A549 treated with CpdA at 1 μM for 4 hours (cell line): ENCODE data around the gene B3GNT8. TPM values are rescaled to one million over a fixed set of nuclear protein-coding genes. Genes with fewer than 3 reads are reported as not detected.

Source experiments
- total RNA-seq: library from RNA; stranded (reverse); fragments of 200-300 nt; extraction: Qiagen RNA extraction; gene quantifications from 5 replicates; pipeline ENCODE4 v1.2.3, GENCODE V29; 2022; ENCODE audit warnings: low read depth

B3GNT8 gene
- 0.09 to 0.43 TPM (median 0.11 TPM) in 3 of 5 replicates, not detected in the others for total RNA-seq

GRCh38 chr19:41426952-41427646 lies at the start of gene B3GNT8:
Gene B3GNT8 (minus strand): TSS chr19:41427374. CDS start chr19:41426778, 596 bp downstream.

DNA sequence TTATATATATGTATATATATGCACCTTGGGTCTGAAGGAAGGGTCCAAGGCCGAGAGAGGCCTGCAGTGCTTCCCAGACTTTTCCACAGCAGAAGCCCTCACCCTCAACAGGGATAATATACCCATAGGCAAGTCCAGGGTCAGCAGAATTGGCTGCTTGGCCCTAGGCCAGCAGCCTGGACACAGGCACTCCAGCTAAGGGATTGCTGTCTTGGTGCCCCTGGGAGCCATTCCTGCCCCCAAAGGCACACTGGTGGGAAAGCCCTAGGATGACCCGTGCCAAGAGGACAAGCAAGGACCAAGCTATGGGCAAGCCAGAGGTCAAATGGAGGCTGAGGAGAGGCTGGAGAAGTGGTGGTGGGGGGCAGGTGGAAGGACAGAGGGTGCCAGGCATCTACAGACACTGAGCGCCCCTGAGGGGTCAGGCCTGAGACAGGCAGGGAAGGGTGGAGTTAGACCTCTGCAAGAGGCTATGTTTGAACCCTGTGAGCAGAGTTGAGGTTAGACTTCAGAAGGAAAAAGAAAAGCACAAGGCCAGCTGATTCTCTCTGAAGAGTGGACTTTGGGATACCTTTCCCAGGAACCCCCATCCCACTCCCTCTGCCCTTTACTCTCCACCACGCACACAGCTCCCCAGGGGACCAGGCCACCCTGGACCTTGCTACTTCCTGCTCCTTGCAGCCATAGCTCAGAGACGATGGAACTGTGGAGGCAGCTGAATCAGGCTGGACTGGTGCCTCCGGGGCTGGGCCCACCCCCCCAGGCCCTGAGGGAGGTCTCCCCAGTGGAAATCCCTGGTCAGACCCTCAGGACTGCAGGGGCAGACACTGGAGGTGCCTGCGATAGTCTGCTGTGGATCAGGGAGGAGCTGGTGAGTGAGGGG lies 15.5 kb upstream of the B3GNT8 start, which contains the start of gene ERICH4:
ERICH4 (plus strand) TSS at position 684 of the 883 bp plus-strand sequence; CDS start at position 698, 14 bp downstream.

DNA sequence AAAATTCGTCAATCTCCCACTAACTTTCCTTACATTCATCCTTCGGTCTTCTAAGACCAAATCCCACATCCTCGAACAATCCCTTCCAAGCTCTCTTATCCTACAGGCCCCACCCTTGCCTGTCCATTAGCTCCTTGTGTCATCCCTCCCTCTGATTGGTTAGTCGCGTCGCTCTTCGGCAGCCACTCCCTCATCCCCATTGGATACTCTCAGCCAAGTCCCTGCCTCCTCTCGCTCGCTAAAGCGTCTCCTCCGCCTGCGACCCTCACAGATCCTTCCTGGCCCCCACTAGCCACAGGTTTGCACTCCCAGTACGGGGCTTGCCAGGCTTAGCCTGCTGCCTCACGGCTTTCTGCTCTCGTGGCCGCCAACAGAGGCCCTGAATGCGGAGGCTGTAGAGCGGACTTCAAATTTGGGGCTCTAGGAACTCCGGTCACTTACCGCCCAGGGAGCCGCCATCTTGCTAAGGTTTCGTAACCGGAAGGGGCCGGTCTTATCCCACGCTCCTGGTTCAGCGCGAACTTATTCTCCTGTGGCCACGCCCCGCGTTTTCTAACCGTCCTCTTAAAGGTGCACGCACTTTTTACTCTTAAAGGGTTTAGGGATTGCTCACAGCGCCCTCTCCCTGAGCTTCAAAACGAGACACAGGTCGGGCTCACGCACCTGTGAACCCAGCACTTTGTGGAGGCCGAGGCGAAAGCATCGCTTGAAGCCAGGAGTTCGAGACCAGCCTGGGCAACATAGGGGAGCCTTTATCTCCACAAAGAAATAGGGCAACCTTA lies 12.5 kb upstream of the B3GNT8 start, which contains the start of gene DMAC2:
DMAC2 (minus strand) TSS at position 472 of the 782 bp plus-strand sequence; CDS start at position 459, 13 bp downstream.

GRCh38 chr19:41397086-41398049 lies 29.8 kb downstream of the B3GNT8 start, which contains the start of the genes BCKDHA and EXOSC5:
Gene BCKDHA (plus strand): TSS chr19:41397818. CDS start chr19:41397828, 10 bp downstream.
Gene EXOSC5 (minus strand): TSS chr19:41397359. CDS start chr19:41397328, 31 bp downstream.

DNA sequence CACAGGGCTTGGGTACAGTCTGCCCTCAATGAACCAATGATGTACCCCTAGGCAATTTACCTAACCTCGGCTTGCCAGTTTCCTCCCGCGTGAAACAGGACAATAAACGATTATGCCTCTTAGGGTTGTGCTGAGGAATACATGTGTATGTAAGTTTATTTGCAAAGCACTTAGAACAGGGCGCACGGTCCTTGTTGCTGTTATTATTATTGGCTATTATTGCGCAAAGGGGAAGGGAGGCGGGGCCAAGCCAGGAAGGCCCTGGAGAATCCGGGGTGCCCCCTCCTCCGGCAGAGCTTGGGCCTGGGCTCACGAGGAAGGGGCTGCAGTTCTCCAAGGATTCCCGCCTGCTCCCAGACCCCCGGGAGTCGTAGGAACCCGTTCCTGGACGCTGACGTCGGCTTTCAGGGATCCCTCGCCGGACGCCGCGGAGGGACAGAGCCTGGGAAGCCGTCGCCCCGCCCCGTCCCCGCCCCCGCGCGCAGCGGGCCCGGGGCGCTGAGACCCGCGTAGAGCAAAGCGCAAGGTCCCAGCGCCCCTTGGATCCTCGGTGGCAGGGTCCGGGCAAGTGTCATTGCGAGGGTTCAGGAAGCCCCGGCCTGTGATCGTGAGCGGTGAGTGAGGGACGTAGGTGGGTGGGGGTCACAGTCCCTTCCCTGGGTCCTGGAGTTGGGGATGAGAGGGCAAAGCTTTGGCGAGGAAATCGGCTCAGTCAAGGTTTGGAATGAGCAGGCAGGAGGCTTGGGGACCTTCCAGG lies 50.8 kb downstream of the B3GNT8 start, which contains the start of gene TMEM91:
TMEM91 (plus strand) TSS at position 293 of the 757 bp plus-strand sequence. CDS start 1,777 bp downstream, outside the sequence.

Other genes starting within 250 kb of the B3GNT8 start
- 24.4 to 29.1 TPM (median 28.3 TPM) in 5 replicates for gene CYP2S1, start 234.2 kb downstream of the B3GNT8 start, total RNA-seq
- gene AXL, start 208.2 kb downstream of the B3GNT8 start, total RNA-seq = 136 to 158 TPM (median 140 TPM) in 5 replicates
- 301 to 328 TPM (median 323 TPM) in 5 replicates for gene HNRNPUL1, start 163.0 kb downstream of the B3GNT8 start, total RNA-seq
- 32.7 to 47.7 TPM (median 42.9 TPM) in 5 replicates for gene CCDC97, start 117.2 kb downstream of the B3GNT8 start, total RNA-seq
- 123 to 170 TPM (median 149 TPM) in 5 replicates for gene TGFB1, start 73.5 kb downstream of the B3GNT8 start, total RNA-seq
- gene B9D2, start 63.2 kb downstream of the B3GNT8 start, total RNA-seq = 25.0 to 34.5 TPM (median 34.0 TPM) in 5 replicates
- gene TMEM91, start 50.8 kb downstream of the B3GNT8 start, total RNA-seq = 2.7 to 4.5 TPM (median 3.6 TPM) in 5 replicates
- 79.0 to 104 TPM (median 97.3 TPM) in 5 replicates for gene EXOSC5, start 30.0 kb downstream of the B3GNT8 start, total RNA-seq
- gene BCKDHA, start 29.6 kb downstream of the B3GNT8 start, total RNA-seq = 37.1 to 47.6 TPM (median 40.8 TPM) in 5 replicates
- gene DMAC2, start 12.5 kb upstream of the B3GNT8 start, total RNA-seq = 103 to 120 TPM (median 108 TPM) in 5 replicates
- gene ERICH4, start 15.8 kb upstream of the B3GNT8 start, total RNA-seq = not detected in 5 replicates
- not detected in 5 replicates for gene CEACAM21, start 148.8 kb upstream of the B3GNT8 start, total RNA-seq
- gene CEACAM4, start 199.7 kb upstream of the B3GNT8 start, total RNA-seq = not detected in 5 replicates